Upper lobe of right lung (tissue), 1 donor: ENCODE data around the gene NCF4. TPM values are rescaled to one million over a fixed set of nuclear protein-coding genes. Genes with fewer than 3 reads are reported as not detected.

Experiments used
- ATAC-seq: fragments of 200-7000 bp; cut with Tn5 transposase; one replicate; pipeline ENCODE4 v1.9.1; 2020; ENCODE audit warnings: mild to moderate bottlenecking, moderate library complexity
- DNase-seq: peaks from one replicate; pipeline ENCODE4 v3.0.0-alpha.2; 2020
- H3K27ac ChIP-seq: fragments of 200-600 bp; one replicate; pipeline ENCODE4 v1.8.0; 2022
- H3K27me3 ChIP-seq: fragments of 200-600 bp; one replicate; pipeline ENCODE4 v1.8.0; 2022; ENCODE audit warnings: mild to moderate bottlenecking
- H3K36me3 ChIP-seq: fragments of 200-600 bp; one replicate; pipeline ENCODE4 v1.8.0; 2022
- H3K4me1 ChIP-seq: fragments of 200-600 bp; one replicate; pipeline ENCODE4 v1.8.0; 2022
- H3K4me3 ChIP-seq: fragments of 200-600 bp; one replicate; pipeline ENCODE4 v1.8.0; 2022; ENCODE audit warnings: mild to moderate bottlenecking
- H3K9me3 ChIP-seq: fragments of 200-600 bp; one replicate; pipeline ENCODE4 v1.8.0; 2022
- CTCF ChIP-seq: fragments of 200-600 bp; IDR thresholded peaks from one replicate; pipeline ENCODE4 v1.8.0; 2022; ENCODE audit warnings: antibody characterized with exemption
- intact Hi-C: fragments of 100-400 bp; cut with DNase I; formaldehyde crosslinking; loops from one replicate; pipeline ENCODE4 v1.11.0; 2022
- long read RNA-seq: library from polyadenylated mRNA; unstranded; transcript quantifications from one replicate; pipeline ENCODE4 v2.0.0, GENCODE V29; 2021
- total RNA-seq: library from RNA; stranded (reverse); fragmentation: NEBNext Ultra II Directional; extraction: Animal tissue kit (Norgen Biotek cat#: 25700); gene quantifications from one replicate; pipeline ENCODE4 v1.2.1, GENCODE V29; 2021
- donor health status: DM: no; HTN: yes; CAD: no; lungs with severe emphysema.

The NCF4 gene
- total RNA-seq, result 37.0 TPM
- long read RNA-seq, transcript NCF4-202 (9 exons, 1,641 nt), result minor isoform, 9 of 42 reads
- long read RNA-seq, transcript NCF4-201 (10 exons, 1,396 nt), result major isoform, 27 of 42 reads
- long read RNA-seq, partial matches to known transcripts, result 6 of 42 reads
- long read RNA-seq, other reads (novel, unspliced or antisense), result 0 of 42 reads

DNA sequence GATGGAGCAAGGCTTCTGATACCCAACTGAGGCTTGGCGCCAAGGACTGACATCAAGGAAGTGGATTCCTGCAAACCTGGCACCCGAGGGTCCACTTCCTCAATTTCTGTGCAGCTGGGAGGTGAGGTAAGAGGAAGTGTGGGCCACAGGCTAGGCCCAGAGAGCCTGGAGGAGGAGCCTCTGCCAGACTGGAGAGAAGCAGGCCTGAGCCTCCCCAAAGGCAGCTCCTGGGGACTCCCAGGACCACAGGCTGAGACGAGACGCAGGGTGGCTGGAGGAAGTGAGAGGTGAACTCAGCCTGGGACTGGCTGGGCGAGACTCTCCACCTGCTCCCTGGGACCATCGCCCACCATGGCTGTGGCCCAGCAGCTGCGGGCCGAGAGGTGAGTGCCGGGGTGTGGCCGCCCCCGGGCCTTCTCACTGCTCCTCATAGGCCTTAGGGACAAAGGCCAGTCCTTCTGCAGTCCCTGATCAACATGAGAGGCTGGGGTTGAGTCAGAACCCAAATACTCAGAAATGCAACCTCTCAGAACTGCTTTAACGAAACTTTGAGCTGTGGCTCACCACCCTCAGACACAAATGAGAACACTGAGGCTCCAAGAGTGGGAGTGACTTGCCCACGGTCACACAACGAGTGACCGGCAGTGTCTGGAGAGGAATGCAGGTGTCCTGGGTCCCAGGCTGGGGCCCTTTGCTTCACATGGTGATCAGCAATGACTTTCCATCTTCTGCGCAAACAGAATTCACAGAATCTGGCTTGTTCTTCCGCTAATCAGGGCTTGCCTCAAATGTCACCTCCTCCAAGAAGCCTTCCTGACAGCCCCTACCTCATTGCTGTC lies at the start of gene NCF4:
Gene NCF4, plus strand, starts transcription at position 186 of the 839 bp plus-strand sequence. Its CDS starts 166 bp downstream, at position 352.
- ATAC-seq (peak; percentile 82), DNase-seq (peak; percentile 86)
- intact Hi-C loops, result no loop called here
- Histone ChIP-seq H3K4me1 (peaks cover 12% of the 10 kb centered on the region), H3K27ac (peak within 1 kb of the TSS; percentile 87), H3K36me3 (no peaks in the 10 kb centered on the region), H3K4me3 (peak within 1 kb of the TSS; percentile 47), H3K27me3 (no peaks in the 10 kb centered on the region), H3K9me3 (no peaks in the 10 kb centered on the region)
- TF ChIP-seq CTCF, result no peak

DNA sequence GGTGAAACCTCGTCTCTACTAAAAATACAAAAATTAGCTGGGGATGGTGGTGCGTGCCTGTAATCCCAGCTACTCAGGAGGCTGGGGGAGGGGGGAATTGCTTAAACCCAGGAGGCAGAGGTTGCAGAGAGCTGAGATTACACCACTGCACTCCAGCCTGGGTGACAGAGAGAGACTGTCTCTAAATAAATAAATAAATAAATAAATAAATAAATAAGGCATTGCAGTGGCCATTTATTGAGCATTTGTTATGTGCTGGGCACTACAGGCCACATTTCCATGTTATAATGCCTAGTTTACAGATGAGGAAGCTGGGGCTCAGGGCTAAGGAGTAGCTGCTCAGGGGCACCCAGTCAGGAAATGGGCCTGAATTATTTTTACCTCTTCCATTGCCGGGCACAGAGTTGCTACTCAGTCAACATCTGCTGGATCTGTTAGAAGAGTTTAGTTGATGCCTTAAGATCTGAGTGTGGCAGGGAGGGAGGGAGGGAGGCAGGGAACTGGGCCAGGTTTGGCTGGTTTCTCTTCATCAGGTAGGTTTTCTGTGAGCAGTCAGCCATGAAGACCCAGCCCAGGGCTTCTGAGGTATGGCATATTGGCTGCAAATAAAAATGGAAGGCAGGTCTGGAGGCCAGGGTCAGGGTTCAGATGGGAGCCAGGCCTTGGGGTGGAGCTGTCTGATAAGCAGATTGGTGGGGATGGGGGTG lies 49.6 kb upstream of the NCF4 start:
- no peak for TF ChIP-seq CTCF
- no peak for ATAC-seq
- intact Hi-C loops, result no loop called here
- Histone ChIP-seq H3K4me3 (no peak overlapping the region), H3K36me3 (no peaks in the 10 kb centered on the region), H3K27me3 (peaks cover 32% of the 10 kb centered on the region), H3K27ac (no peak overlapping the region), H3K9me3 (no peaks in the 10 kb centered on the region), H3K4me1 (peaks cover 2% of the 10 kb centered on the region)
- no peak for DNase-seq

DNA sequence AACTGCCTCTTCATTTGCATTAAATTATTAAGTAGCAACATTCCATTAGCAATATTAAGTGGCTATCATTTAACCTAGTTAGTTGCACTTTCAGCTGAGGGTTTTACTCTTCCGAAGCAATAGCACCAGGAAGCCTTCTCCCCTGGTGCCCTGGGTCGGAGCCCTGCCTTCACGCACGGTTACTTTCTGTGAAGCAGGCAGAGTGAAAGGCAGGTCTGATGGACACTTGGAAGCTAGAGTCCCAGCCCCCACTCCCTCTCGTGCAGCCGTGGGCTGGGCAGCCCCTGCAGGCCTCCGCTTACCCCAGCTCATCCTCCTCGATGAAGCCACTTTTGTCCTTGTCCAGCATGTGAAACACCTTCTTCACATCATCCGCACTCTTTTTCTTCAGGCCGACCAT lies 46.0 kb upstream of the NCF4 start:
- intact Hi-C loops, result no loop called here
- Histone ChIP-seq H3K9me3 (no peaks in the 10 kb centered on the region), H3K27me3 (peaks cover 65% of the 10 kb centered on the region), H3K36me3 (no peaks in the 10 kb centered on the region), H3K4me1 (peaks cover 14% of the 10 kb centered on the region), H3K27ac (no peak overlapping the region), H3K4me3 (no peak overlapping the region)
- ATAC-seq, result no peak
- TF ChIP-seq CTCF, result no peak
- DNase-seq, result no peak

- Histone ChIP-seq H3K27me3 (peaks cover 72% of the 10 kb centered on the region), H3K27ac (no peak overlapping the region), H3K9me3 (no peaks in the 10 kb centered on the region), H3K36me3 (no peaks in the 10 kb centered on the region), H3K4me3 (no peak overlapping the region), H3K4me1 (peaks cover 14% of the 10 kb centered on the region)
- ATAC-seq (no peak), DNase-seq (no peak)
- intact Hi-C loops, result no loop called here
- no peak for TF ChIP-seq CTCF
Observed at GRCh38 chr22:36815558-36816338, 45.1 kb upstream of the NCF4 start.

DNA sequence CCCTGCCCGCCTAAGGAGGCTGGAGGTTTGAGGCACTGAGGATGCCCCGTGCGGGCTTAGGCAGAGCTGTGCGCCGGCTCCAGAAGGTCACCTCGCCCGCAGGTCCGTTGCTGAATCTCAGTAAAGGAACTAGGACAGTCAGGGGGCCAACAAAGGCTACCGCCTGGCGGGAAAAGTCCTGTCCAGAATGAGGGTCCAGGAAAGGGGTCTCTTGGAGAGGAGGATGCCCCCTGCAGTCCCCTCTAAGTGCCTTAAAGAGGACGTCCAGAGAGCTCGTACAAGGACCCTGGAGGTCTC lies 44.5 kb upstream of the NCF4 start:
- intact Hi-C loops, result no loop called here
- Histone ChIP-seq H3K9me3 (no peaks in the 10 kb centered on the region), H3K36me3 (no peaks in the 10 kb centered on the region), H3K4me3 (peak overlapping the region; percentile 36), H3K4me1 (peaks cover 14% of the 10 kb centered on the region), H3K27me3 (peaks cover 72% of the 10 kb centered on the region), H3K27ac (no peak overlapping the region)
- ATAC-seq, result peak; percentile 37
- DNase-seq, result no peak
- TF ChIP-seq CTCF, result no peak
